Activated naive CD8-positive, alpha-beta T cell (primary cell): ENCODE results near the gene GBE1.
A peak's percentile ranks its signal among the peaks of the same experiment; 100 is the strongest.
"Not testable (repeated sequence)": the region's sequence is repeated elsewhere in the genome, so short reads cannot be mapped to it uniquely, and the experiment has no call there.

Experiments
- H3K27ac Mint-ChIP-seq: one replicate; pipeline ENCODE4 v1.8.0; 2021; ENCODE audit warnings: mixed read lengths
- H3K27me3 Mint-ChIP-seq: one replicate; pipeline ENCODE4 v1.8.0; 2021; ENCODE audit warnings: mixed read lengths
- H3K36me3 Mint-ChIP-seq: one replicate; pipeline ENCODE4 v1.8.0; 2021; ENCODE audit warnings: mixed read lengths
- H3K4me1 Mint-ChIP-seq: one replicate; pipeline ENCODE4 v1.8.0; 2021; ENCODE audit warnings: low read depth, mixed read lengths
- H3K4me3 Mint-ChIP-seq: one replicate; pipeline ENCODE4 v1.8.0; 2021; ENCODE audit warnings: mild to moderate bottlenecking, mixed read lengths
- H3K9me3 Mint-ChIP-seq: one replicate; pipeline ENCODE4 v1.8.0; 2021; ENCODE audit warnings: low read depth, mixed read lengths

The GBE1 gene

DNA sequence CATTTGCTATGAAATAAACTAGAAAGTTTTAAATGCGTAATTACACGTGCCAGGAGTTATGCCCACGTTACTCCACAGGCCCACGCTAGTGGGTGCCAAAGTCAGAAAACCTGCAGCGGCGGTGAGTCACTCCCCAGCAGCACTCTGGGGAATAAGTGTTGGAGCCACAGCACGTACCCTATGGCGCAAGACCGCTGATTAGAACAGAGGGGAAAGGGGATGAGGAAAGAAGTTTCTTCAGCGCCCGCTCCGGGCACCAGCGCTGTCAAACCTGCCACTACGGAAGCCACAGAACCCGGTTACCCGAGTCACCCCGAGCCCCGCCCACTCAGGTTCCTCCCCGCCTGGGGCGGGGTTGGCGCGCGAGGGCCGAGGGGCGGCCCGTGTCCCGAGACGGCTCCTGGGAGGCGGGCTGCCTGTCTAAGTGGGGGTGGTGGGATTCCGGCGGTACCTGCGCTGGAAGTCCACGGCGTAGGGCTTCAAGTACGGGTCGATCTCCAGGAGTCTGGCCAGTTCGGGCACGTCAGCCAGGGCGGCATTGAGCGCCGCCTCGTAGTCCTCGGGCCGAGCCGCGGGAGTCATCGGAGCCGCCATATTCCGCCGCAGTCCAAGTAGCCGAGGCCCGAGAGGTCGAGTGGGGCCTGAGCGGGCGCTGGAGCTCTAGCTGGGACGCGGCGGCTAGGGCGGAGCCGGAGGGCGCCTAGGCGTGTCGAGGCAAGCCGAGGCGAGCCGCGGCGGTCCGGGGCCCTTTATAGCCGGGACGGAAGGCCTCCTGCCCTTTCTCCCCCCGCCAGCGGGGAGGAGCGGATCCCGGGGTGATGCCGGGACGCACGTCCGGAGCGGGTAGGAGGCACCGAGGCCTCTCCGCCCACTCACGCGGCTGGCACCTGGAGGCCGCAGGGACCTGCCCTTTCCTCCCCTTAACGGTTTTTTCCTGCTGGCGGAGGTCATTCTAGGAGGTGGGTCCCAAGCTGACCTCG, at the start of gene GBE1:
GBE1 (minus strand) TSS at position 722 of the 980 bp plus-strand sequence; CDS start at position 594, 128 bp downstream.
- Mint-ChIP-seq H3K27me3 (no peaks in the 10 kb centered on the region), H3K27ac (peak within 1 kb of the TSS; percentile 98), H3K9me3 (no peaks in the 10 kb centered on the region), H3K4me3 (peak within 1 kb of the TSS; percentile 96), H3K4me1 (peaks cover 29% of the 10 kb centered on the region), H3K36me3 (peaks cover 20% of the 10 kb centered on the region)

DNA sequence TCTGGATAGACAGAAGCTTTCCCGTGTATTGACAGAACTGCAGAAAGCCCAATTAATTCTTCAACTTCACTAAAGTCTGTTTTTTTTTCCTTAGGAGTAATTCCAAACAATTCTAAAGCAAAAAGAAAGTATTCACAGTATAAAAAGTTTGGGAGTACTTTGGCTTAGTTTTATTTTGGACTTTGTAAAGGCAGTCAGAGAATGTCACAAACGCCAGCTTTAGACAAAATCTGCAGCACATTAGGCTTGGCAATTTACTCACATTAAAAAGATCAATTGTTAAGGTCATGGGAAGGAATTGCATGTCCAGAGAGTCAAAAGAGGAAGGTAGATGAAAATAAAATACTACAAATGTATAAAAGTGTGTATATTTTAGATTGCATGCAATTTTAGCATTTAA, 47.5 kb upstream of the GBE1 start:
- Mint-ChIP-seq H3K36me3 (no peaks in the 10 kb centered on the region), H3K27me3 (no peaks in the 10 kb centered on the region), H3K4me1 (no peaks in the 10 kb centered on the region), H3K9me3 (no peaks in the 10 kb centered on the region), H3K27ac (no peak overlapping the region), H3K4me3 (no peak overlapping the region)

DNA sequence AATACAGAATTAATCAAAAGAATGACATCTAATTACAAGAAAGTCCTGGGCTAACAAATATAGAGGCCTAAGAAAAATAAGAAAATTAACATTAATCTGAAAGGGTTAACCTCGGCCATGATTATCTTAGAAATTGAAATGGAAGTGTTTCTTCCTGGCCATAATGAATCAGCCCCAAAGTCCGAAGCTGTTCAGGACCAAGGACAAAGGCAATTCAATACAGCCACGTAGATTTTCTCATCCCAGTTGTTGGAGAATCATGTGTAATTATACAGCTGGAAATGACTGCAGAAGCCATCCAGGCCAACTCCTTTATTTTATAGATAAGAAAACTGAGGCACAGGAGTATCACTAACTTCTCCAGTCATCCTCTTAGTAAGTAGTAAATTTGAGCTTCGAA, 38.0 kb upstream of the GBE1 start:
- H3K27me3 Mint-ChIP-seq: no peaks in the 10 kb centered on the region
- no peaks in the 10 kb centered on the region for H3K4me1 Mint-ChIP-seq
- no peaks in the 10 kb centered on the region for H3K9me3 Mint-ChIP-seq
- H3K36me3 Mint-ChIP-seq: no peaks in the 10 kb centered on the region
- no peak overlapping the region for H3K4me3 Mint-ChIP-seq
- H3K27ac Mint-ChIP-seq: no peak overlapping the region

DNA sequence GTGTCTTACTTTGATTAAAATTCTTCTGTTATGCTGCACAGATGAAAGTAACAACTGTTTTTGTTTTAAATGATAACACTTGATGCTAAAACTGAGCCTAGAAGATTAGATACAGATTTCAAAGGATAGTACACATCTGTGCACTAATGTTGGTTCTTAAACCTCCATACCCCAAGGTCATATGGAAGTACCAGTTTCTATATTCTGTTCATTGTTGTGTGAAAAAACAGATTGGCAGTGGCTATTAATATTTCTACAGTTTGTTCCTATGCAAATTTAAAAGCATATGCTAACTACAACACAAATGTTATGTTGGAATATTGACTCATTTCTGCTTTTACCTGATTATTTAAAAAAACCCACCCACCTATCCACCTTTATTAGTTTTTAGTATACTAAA, 32.0 kb upstream of the GBE1 start:
- H3K27me3 Mint-ChIP-seq: no peaks in the 10 kb centered on the region
- H3K36me3 Mint-ChIP-seq: no peaks in the 10 kb centered on the region
- no peak overlapping the region for H3K4me3 Mint-ChIP-seq
- no peak overlapping the region for H3K27ac Mint-ChIP-seq
- no peaks in the 10 kb centered on the region for H3K9me3 Mint-ChIP-seq
- no peaks in the 10 kb centered on the region for H3K4me1 Mint-ChIP-seq

DNA sequence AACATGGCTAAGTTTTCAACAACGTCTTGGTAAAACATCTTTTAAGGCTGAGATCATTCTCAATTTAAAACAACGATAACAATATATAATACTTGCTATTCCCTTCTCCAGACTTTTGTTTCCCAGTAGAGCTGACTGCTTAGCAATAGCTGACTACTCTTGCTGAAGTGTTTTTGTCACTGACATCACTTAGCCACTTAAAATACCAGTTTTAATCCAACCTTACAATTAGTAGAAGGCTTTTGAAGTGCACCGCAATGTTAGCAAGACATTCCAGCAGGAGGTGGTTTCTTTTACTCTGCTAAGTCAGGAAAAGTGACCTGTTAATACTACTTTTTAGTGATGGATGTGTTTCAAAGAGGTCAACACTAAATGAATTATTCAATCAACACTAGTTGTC, 28.7 kb upstream of the GBE1 start:
- Mint-ChIP-seq H3K27ac (no peak overlapping the region), H3K36me3 (no peaks in the 10 kb centered on the region), H3K4me3 (no peak overlapping the region), H3K27me3 (no peaks in the 10 kb centered on the region), H3K9me3 (no peaks in the 10 kb centered on the region), H3K4me1 (no peaks in the 10 kb centered on the region)

DNA sequence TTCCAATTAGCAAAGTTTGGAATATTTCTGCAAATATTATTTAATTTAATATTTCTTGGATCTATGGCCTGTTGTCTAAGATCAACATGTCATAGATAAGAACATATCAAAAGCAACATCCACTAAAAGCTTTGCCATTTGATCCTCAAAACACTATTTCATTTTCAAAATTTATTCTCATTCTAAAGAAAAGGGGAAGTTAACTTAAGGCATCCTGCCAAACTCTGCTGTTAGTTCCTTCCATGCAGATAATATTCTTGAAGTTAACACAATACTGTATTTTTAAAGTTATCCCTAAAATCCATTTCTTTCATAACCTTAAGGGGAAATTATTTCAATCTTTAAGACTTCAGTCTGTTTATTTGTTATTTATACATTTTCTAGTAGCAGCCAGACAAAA, 28.2 kb upstream of the GBE1 start:
- H3K27me3 Mint-ChIP-seq: no peaks in the 10 kb centered on the region
- H3K36me3 Mint-ChIP-seq: no peaks in the 10 kb centered on the region

DNA sequence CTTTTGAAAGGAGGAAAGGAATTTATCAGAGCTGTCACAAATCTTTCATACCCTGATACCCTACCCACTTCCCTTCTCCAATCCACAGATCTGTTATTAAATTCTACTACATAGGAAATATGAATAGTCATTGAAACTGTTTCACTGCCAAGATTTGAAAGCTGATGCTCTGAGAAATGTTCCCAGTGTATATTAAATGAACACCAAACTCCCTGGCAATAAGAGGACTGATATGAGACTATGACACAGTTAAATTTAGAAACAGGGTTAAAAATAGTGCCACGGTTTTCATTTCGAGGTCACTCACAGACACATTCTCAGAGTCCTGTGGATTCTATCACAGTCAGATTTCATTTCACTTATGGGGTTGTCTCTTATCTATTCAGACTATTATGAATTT, 27.2 kb upstream of the GBE1 start:
- Mint-ChIP-seq H3K4me1 (no peaks in the 10 kb centered on the region), H3K4me3 (no peak overlapping the region), H3K9me3 (no peaks in the 10 kb centered on the region), H3K36me3 (no peaks in the 10 kb centered on the region), H3K27me3 (no peaks in the 10 kb centered on the region), H3K27ac (no peak overlapping the region)

More for the DNA sequence above, 28.2 kb upstream of the GBE1 start:
- Mint-ChIP-seq H3K27ac (no peak overlapping the region), H3K4me1 (no peaks in the 10 kb centered on the region), H3K4me3 (no peak overlapping the region), H3K9me3 (no peaks in the 10 kb centered on the region)

DNA sequence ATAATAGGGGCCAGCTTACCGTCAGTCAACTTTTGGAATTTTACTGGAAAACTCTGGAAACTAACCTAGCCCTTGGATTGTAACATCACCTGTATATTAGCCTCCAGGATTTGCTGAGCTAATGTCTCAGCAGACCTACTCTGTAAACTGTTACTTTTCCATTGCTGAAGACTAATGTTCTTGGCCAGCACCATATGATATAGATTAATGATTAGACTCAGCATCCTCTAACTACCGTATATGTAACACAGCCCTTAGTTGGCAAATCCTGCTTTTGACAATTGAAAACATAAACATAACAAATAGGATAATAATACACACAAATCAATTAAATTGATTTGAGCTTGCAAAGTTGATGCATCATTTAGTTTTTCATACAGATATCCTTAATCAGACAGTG, 26.6 kb upstream of the GBE1 start:
- H3K9me3 Mint-ChIP-seq: no peaks in the 10 kb centered on the region
- H3K36me3 Mint-ChIP-seq: no peaks in the 10 kb centered on the region
- no peak overlapping the region for H3K4me3 Mint-ChIP-seq
- H3K27me3 Mint-ChIP-seq: no peaks in the 10 kb centered on the region
- no peaks in the 10 kb centered on the region for H3K4me1 Mint-ChIP-seq
- H3K27ac Mint-ChIP-seq: no peak overlapping the region

DNA sequence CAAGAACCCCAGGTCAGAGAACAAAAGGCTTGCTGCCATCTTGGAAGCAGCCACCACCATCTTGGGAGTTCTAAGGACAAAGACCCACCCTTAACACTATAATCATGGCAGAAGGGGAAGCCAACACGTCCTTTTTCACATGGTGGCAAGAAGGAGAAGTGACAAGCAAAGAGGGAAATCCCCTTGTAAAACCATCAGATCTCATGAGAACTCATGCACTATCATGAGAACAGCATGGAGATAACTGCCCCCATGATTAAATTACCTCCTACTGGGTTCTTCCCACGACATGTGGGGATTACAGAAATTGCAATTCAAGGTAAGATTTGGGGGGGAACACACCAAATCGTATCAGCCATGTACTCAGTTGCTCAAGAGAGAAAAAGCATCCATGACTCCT, 21.1 kb upstream of the GBE1 start:
- Mint-ChIP-seq H3K9me3 (no peaks in the 10 kb centered on the region), H3K27ac (no peak overlapping the region), H3K4me3 (no peak overlapping the region), H3K27me3 (peaks cover 1% of the 10 kb centered on the region), H3K4me1 (no peaks in the 10 kb centered on the region), H3K36me3 (no peaks in the 10 kb centered on the region)

DNA sequence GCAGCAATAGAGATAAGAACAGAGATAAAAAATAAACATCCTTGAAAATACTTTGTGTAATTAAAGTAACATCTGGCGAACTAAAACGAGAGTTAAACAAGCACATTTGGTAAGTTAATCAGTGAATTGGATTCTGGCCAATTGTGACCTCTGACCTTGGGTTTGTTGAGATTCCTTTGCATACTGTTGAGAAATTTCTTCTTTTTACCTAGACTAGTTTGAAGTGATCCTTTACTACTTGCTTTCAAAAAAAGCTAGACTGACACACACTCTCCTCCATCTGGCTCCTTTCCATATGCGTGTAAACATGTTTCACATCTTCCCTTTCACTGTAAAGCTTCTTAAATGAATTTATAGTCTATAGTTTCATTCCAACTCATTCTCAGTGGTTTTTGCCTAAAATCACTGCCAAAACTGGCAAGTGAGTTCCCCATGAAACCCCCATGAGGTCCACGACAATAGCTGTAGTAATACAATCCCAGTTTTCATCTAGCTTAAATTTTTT, 17.3 kb upstream of the GBE1 start:
- H3K4me1 Mint-ChIP-seq: no peaks in the 10 kb centered on the region
- no peak overlapping the region for H3K27ac Mint-ChIP-seq
- peaks cover 1% of the 10 kb centered on the region for H3K27me3 Mint-ChIP-seq
- H3K36me3 Mint-ChIP-seq: no peaks in the 10 kb centered on the region
- H3K9me3 Mint-ChIP-seq: no peaks in the 10 kb centered on the region
- H3K4me3 Mint-ChIP-seq: no peak overlapping the region

DNA sequence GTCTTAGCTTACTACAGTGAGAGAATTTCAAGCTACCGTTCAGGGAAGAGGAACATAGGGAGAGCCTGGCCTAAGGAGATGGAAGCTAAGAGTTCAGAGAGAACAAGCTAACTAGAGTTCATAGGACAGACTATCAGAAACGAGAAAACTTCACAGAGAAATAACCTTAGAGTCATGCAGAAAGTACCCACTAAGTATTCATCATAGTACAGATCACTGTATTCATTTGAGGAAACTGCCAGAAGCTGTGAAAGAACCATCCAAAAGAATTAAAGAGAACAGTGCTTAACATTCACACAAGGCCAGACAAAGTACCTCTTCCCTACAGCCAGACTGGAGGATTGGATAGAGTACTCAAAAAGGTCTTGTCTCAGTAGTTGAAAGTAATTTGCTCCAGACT, 15.2 kb upstream of the GBE1 start:
- H3K4me3 Mint-ChIP-seq: no peak overlapping the region
- H3K4me1 Mint-ChIP-seq: no peaks in the 10 kb centered on the region
- H3K27me3 Mint-ChIP-seq: no peaks in the 10 kb centered on the region
- peaks cover 3% of the 10 kb centered on the region for H3K36me3 Mint-ChIP-seq
- H3K27ac Mint-ChIP-seq: no peak overlapping the region
- no peaks in the 10 kb centered on the region for H3K9me3 Mint-ChIP-seq

DNA sequence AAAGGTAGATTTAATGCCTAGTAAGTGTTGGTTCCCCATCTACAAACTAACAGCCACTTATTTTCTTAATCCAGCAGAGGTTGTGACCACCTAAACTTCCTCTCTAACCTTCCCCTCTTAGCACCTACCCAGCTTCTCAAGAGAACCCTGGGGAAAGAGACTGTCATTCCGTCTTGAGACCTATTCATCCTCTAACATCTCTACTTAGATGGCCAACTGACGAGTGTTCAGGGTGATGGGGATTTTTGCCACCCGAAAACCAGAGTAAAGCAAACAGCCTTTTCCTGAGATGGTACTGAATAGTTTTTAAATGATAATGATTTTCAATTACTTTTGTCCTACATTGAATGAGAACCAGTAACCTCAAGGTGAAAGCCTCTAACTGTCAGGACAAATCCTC, 9.3 kb upstream of the GBE1 start:
- Mint-ChIP-seq H3K36me3 (peaks cover 3% of the 10 kb centered on the region), H3K27ac (no peak overlapping the region), H3K4me3 (no peak overlapping the region), H3K9me3 (no peaks in the 10 kb centered on the region), H3K4me1 (no peaks in the 10 kb centered on the region), H3K27me3 (peaks cover 10% of the 10 kb centered on the region)

DNA sequence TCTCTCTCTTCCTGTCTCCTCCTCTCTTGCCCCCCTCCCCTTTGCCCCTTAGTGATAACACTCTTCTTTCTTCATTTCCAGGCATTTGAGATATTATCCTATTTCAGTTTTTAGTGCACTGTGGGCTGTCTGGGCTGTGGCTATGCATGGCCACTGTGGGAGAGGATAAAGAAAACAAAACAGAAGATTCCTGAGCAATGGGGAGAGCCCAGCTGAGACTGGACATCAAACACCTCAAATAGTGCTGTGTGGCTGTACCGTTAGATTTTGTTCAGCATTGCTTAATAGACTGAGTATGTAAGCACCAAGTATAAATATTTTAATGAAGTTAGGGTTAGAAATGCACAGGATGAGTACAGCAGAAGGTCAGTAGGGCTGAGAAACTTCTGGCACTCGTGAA, 7.9 kb upstream of the GBE1 start:
- no peaks in the 10 kb centered on the region for H3K9me3 Mint-ChIP-seq
- no peaks in the 10 kb centered on the region for H3K4me1 Mint-ChIP-seq
- no peak overlapping the region for H3K4me3 Mint-ChIP-seq
- H3K27me3 Mint-ChIP-seq: peaks cover 10% of the 10 kb centered on the region
- peaks cover 3% of the 10 kb centered on the region for H3K36me3 Mint-ChIP-seq
- no peak overlapping the region for H3K27ac Mint-ChIP-seq

DNA sequence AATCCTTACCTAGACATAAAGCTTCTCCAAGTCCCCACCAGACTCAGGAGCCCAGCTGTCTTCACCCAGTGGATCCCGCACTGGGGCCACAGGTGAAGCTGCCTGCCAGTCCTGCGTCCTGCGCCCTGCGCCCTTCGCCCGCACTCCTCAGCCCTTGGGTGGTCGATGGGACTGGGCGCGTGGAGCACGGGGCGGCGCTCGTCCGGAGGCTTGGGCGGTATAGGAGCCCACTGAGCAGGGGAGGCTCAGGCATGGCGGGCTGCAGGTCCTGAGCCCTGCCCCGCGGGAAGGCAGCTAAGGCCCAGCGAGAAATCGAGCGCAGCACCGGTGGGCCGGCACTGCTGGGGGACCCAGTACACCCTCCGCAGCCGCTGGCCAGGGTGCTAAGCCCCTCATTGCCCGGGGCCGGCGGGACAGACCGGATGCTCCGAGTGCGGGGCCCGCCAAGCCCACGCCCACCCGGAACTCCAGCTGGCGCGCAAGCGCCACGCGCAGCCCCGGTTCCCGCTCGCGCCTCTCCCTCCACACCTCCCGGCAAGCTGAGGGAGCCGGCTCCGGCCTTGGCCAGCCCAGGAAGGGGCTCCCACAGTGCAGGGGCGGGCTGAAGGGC, 5.9 kb upstream of the GBE1 start:
- not testable (repeated sequence) for H3K9me3 Mint-ChIP-seq, H3K4me1 Mint-ChIP-seq, H3K27ac Mint-ChIP-seq, H3K36me3 Mint-ChIP-seq, H3K4me3 Mint-ChIP-seq
- peaks cover 10% of the 10 kb centered on the region for H3K27me3 Mint-ChIP-seq

DNA sequence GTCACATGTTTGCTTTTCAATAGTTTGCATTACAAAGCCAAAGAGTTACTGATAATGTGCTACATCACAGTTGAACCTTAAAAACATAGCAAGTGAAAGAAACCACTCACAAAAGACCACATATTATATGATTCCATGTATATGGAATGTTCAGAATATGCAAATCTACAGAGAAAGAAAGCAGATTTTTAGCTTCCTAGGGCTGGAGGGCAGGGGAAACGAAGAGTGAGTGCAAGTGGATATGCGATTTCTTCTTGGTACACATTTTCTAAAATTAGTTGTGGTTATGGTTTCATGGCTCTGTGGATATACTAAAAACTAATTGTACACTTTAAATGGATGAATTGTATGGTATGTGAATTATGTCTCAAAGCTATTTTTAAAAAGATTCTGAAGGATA, 4.0 kb upstream of the GBE1 start:
- Mint-ChIP-seq H3K27ac (no peak overlapping the region), H3K27me3 (peaks cover 9% of the 10 kb centered on the region), H3K36me3 (no peaks in the 10 kb centered on the region), H3K4me1 (peaks cover 10% of the 10 kb centered on the region), H3K4me3 (no peak overlapping the region), H3K9me3 (no peaks in the 10 kb centered on the region)
